Endothelial cell of umbilical vein (primary cell): Measurements from ENCODE around the gene IFI6. TPM values are rescaled to one million over a fixed set of nuclear protein-coding genes. Genes with fewer than 3 reads are reported as not detected.

Experiments used
- BruUV-seq: library from RNA; stranded (reverse); fragments of 400-500 nt; replicated peaks from 2 replicates; lab custom pipeline; 2021; lab: Mats Ljungman, UMichigan
- CTCF ChIA-PET: fragments of 300-600, 350-600 bp; sonication (Branson Sonifier 250); formaldehyde crosslinking; loops from one replicate; lab custom pipeline; 2021; ENCODE audit warnings: antibody characterized with exemption, inconsistent platforms; lab: Charles Lee
- POLR2A ChIA-PET: fragments of 300-600, 350-600 bp; sonication (Branson Sonifier 250); formaldehyde crosslinking; loops from one replicate; lab custom pipeline; 2021; ENCODE audit warnings: antibody characterized with exemption, inconsistent platforms; lab: Charles Lee
- DNase-seq: peaks from one replicate; pipeline ENCODE4 v3.0.0-alpha.2; 2011; ENCODE audit warnings: low read depth, low spot score
- FAIRE-seq: peaks from 2 replicates; lab custom pipeline; 2011; peaks lifted over from hg19 to GRCh38; lab: Jason Lieb, UNC
- H2AFZ ChIP-seq: 2 replicates; pipeline ENCODE4 v1.6.0; 2012; ENCODE audit warnings: low read depth, low read length, control low read depth, inconsistent platforms
- H3K27ac ChIP-seq: 2 replicates; pipeline ENCODE4 v1.5.1; 2011; ENCODE audit warnings: low read depth, mild to moderate bottlenecking, control low read depth, low read length, moderate library complexity; ENCODE audit not compliant: insufficient read depth
- H3K27me3 ChIP-seq, 2 experiments: 2 replicates each; pipeline versions ENCODE4 v1.6.0 to v1.6.1; 2011; ENCODE audit warnings: low read length in 2 of 2, mixed read lengths in 1 of 2; ENCODE audit not compliant: control insufficient read depth in 2 of 2, insufficient read depth in 2 of 2
- H3K36me3 ChIP-seq, 2 experiments: 2 replicates in 1 of 2; 3 replicates in 1 of 2; pipeline ENCODE4 v1.5.1; 2011; ENCODE audit warnings: low read length in 2 of 2, mild to moderate bottlenecking in 1 of 2, moderate library complexity in 1 of 2; ENCODE audit not compliant: control insufficient read depth in 2 of 2, insufficient read depth in 2 of 2; ENCODE audit errors: extremely low read depth in 1 of 2
- H3K4me1 ChIP-seq: 3 replicates; pipeline ENCODE4 v1.5.1; 2011; ENCODE audit warnings: mild to moderate bottlenecking, low read length; ENCODE audit not compliant: control insufficient read depth, insufficient read depth; ENCODE audit errors: extremely low read depth
- H3K4me2 ChIP-seq: 2 replicates; pipeline ENCODE4 v1.6.1; 2011; ENCODE audit warnings: low read length, control low read depth, mixed read lengths; ENCODE audit not compliant: insufficient read depth
- H3K4me3 ChIP-seq, 3 experiments: fragments of 200-600 bp in 1 of 3; sonication (generic), shearing (Covaris generic) in 1 of 3; replicated peaks in 1 of 3; 2 replicates each; pipeline ENCODE4 v1.5.1; 2011 to 2016; ENCODE audit warnings: control low read depth in 3 of 3, low read length in 3 of 3, mild to moderate bottlenecking in 2 of 3, inconsistent platforms in 1 of 3, low read depth in 1 of 3, moderate library complexity in 1 of 3; ENCODE audit not compliant: insufficient read depth in 1 of 3
- H3K79me2 ChIP-seq: 2 replicates; pipeline ENCODE4 v1.6.0; 2012; ENCODE audit warnings: low read length, inconsistent platforms; ENCODE audit not compliant: control insufficient read depth, insufficient read depth
- H3K9ac ChIP-seq: replicated peaks from 2 replicates; pipeline ENCODE3; 2011; ENCODE audit warnings: low read length, control low read depth; ENCODE audit not compliant: insufficient read depth; ENCODE audit errors: extremely low read depth
- H3K9me1 ChIP-seq: replicated peaks from 3 replicates; pipeline ENCODE4 v1.6.0; 2011; ENCODE audit warnings: mild to moderate bottlenecking, low read length; ENCODE audit not compliant: control insufficient read depth, insufficient read depth; ENCODE audit errors: extremely low read depth
- H3K9me3 ChIP-seq: replicated peaks from 2 replicates; pipeline ENCODE4 v1.5.1; 2012; ENCODE audit warnings: low read length, inconsistent platforms; ENCODE audit not compliant: control insufficient read depth, insufficient read depth
- H4K20me1 ChIP-seq: replicated peaks from 2 replicates; pipeline ENCODE3; 2011; ENCODE audit warnings: mild to moderate bottlenecking, low read length; ENCODE audit not compliant: control insufficient read depth, insufficient read depth; ENCODE audit errors: extremely low read depth
- CTCF ChIP-seq, 2 donors: IDR thresholded peaks; 1 replicate in 1 of 2; 2 replicates in 1 of 2; pipeline ENCODE4 v1.5.1; 2011; ENCODE audit warnings: low read length in 2 of 2, mild to moderate bottlenecking in 2 of 2, moderate library complexity in 2 of 2, control low read depth in 1 of 2, inconsistent platforms in 1 of 2, low read depth in 1 of 2; ENCODE audit not compliant: insufficient read depth in 1 of 2; ENCODE audit errors: extremely low read depth in 1 of 2
- EZH2 ChIP-seq: IDR thresholded peaks from 2 replicates; pipeline ENCODE4 v1.6.1; 2012; ENCODE audit warnings: borderline replicate concordance, low read depth, mild to moderate bottlenecking, moderate library complexity, low read length, inconsistent platforms; ENCODE audit not compliant: severe bottlenecking
- FOS ChIP-seq: IDR thresholded peaks from 2 replicates; pipeline ENCODE4 v1.6.1; 2011; ENCODE audit warnings: mild to moderate bottlenecking, low read length, moderate library complexity, borderline replicate concordance; ENCODE audit not compliant: insufficient read depth
- GATA2 ChIP-seq: IDR thresholded peaks from 2 replicates; pipeline ENCODE4 v1.7.0; 2011; ENCODE audit warnings: low read depth, mild to moderate bottlenecking, moderate library complexity, mixed read lengths, low read length; ENCODE audit not compliant: insufficient read length, insufficient read depth
- JUN ChIP-seq: IDR thresholded peaks from 2 replicates; pipeline ENCODE4 v1.6.1; 2011; ENCODE audit warnings: borderline replicate concordance, low read depth; ENCODE audit not compliant: insufficient read length, insufficient read depth
- MAX ChIP-seq: IDR thresholded peaks from 2 replicates; pipeline ENCODE4 v1.6.1; 2011; ENCODE audit not compliant: insufficient read depth, insufficient read length
- MYC ChIP-seq: IDR thresholded peaks from one replicate; pipeline ENCODE4 v1.6.1; 2011; ENCODE audit warnings: mild to moderate bottlenecking, low read depth, low read length
- POLR2A ChIP-seq: IDR thresholded peaks from 2 replicates; pipeline ENCODE4 v1.6.1; 2012; ENCODE audit warnings: low read depth, mild to moderate bottlenecking, control low read depth, low read length
- POLR2AphosphoS5 ChIP-seq: IDR thresholded peaks from 2 replicates; pipeline ENCODE4 v1.6.1; 2012; ENCODE audit warnings: low read depth, mild to moderate bottlenecking, control low read depth, low read length, moderate library complexity; ENCODE audit not compliant: insufficient read depth
- dilution Hi-C: fragments of 300-500 bp; cut with MboI; formaldehyde crosslinking; loops from one replicate; pipeline ENCODE4 v1.15.0; 2019; ENCODE audit warnings: low sequenced_read_pairs; ENCODE audit not compliant: extremely low pct_ligation_motif_present
- intact Hi-C: fragments of 100-400 bp; cut with micrococcal nuclease; formaldehyde crosslinking; loops from one replicate; pipeline ENCODE4 v1.10.0; 2022
- polyA plus RNA-seq, 4 experiments: library from polyadenylated mRNA; depleted of rRNA in 3 of 4; stranded (reverse) in 3 of 4; unstranded in 1 of 4; fragments of >200 nt; gene quantifications; 2 replicates each; pipeline versions ENCODE4 v1.2.1 to v1.2.3, GENCODE V29; 2011 to 2012; ENCODE audit warnings: missing spikeins in 1 of 4
- total RNA-seq: library from RNA; stranded (reverse); gene quantifications from 2 replicates; pipeline ENCODE4 v1.2.3, GENCODE V29; 2021

The IFI6 gene
- total and polyA plus RNA-seq, 2 donors (not counting 3 experiments of a cell fraction or from before 2014, with no cell fraction given), result 28.4 to 47.9 TPM

- no peak overlapping the region for H2AFZ ChIP-seq
- H3K27ac ChIP-seq, result no peak overlapping the region
- H4K20me1 ChIP-seq, result no peaks in the 10 kb centered on the region
- H3K9me3 ChIP-seq, result no peaks in the 10 kb centered on the region
- ChIA-PET POLR2A (no interaction called here), CTCF (no interaction called here)
- FAIRE-seq (no peak), DNase-seq (no peak)
- no peak for TF ChIP-seq POLR2A
- TF ChIP-seq MAX, result no peak
- TF ChIP-seq POLR2AphosphoS5, result no peak
- TF ChIP-seq JUN, result no peak
- TF ChIP-seq CTCF (IDR thresholded peaks at IDR 0.05; ENCODE audit: extremely low read depth in 1 of 2, insufficient read depth in 1 of 2, low read depth in 1 of 2, low read length in 2 of 2), result no peak
- no peak for TF ChIP-seq FOS
- TF ChIP-seq GATA2, result no peak
- TF ChIP-seq EZH2, result no peak
- TF ChIP-seq MYC, result no peak
- H3K27me3 ChIP-seq, result peaks cover 9% of the 10 kb centered on the region in 2 experiments
- H3K9ac ChIP-seq, result no peak overlapping the region
- H3K4me1 ChIP-seq, result no peaks in the 10 kb centered on the region
- no peaks in the 10 kb centered on the region for H3K36me3 ChIP-seq
- H3K79me2 ChIP-seq, result no peaks in the 10 kb centered on the region
- no peak overlapping the region for H3K4me3 ChIP-seq
- dilution Hi-C loops (no loop called here), intact Hi-C loops (no loop called here)
- no peak overlapping the region for H3K4me2 ChIP-seq
- H3K9me1 ChIP-seq, result no peaks in the 10 kb centered on the region
- BruUV-seq, result no TSS peak
Observed at GRCh38 chr1:27684176-27684575, 12.2 kb upstream of the IFI6 start.
